ENCODE measurements around the gene IL17RD. TPM values are rescaled to one million over a fixed set of nuclear protein-coding genes. Genes with fewer than 3 reads are reported as not detected.
A peak's percentile ranks its signal among the peaks of the same experiment; 100 is the strongest.

The IL17RD gene
- total RNA-seq, 1 donor from 2014 or later = 17.2 TPM

GRCh38 chr3:57155310-57155643, 9.9 kb downstream of the IL17RD start:
- intact Hi-C loops (cut with DNase I) = no loop called here
- no peaks in the 10 kb centered on the region for H3K27me3 ChIP-seq
- TF ChIP-seq POLR2AphosphoS5 (IDR thresholded peaks at IDR 0.05; ENCODE audit: insufficient read depth in 1 of 2, low read depth in 1 of 2) = no peak
- TF ChIP-seq, protein P1, sequence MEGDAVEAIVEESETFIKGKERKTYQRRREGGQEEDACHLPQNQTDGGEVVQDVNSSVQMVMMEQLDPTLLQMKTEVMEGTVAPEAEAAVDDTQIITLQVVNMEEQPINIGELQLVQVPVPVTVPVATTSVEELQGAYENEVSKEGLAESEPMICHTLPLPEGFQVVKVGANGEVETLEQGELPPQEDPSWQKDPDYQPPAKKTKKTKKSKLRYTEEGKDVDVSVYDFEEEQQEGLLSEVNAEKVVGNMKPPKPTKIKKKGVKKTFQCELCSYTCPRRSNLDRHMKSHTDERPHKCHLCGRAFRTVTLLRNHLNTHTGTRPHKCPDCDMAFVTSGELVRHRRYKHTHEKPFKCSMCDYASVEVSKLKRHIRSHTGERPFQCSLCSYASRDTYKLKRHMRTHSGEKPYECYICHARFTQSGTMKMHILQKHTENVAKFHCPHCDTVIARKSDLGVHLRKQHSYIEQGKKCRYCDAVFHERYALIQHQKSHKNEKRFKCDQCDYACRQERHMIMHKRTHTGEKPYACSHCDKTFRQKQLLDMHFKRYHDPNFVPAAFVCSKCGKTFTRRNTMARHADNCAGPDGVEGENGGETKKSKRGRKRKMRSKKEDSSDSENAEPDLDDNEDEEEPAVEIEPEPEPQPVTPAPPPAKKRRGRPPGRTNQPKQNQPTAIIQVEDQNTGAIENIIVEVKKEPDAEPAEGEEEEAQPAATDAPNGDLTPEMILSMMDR (IDR thresholded peaks at IDR 0.05) = no peak
- no peak for TF ChIP-seq POLR2A (IDR thresholded peaks at IDR 0.05)
- no peak for DNase-seq (ENCODE audit: extremely low spot score in 2 of 2)
- H3K4me1 ChIP-seq = peaks cover 41% of the 10 kb centered on the region
- no peaks in the 10 kb centered on the region for H3K36me3 ChIP-seq
- H3K4me3 ChIP-seq = no peak overlapping the region
- H3K9me3 ChIP-seq = no peaks in the 10 kb centered on the region
- H3K27ac ChIP-seq = no peak overlapping the region

DNA sequence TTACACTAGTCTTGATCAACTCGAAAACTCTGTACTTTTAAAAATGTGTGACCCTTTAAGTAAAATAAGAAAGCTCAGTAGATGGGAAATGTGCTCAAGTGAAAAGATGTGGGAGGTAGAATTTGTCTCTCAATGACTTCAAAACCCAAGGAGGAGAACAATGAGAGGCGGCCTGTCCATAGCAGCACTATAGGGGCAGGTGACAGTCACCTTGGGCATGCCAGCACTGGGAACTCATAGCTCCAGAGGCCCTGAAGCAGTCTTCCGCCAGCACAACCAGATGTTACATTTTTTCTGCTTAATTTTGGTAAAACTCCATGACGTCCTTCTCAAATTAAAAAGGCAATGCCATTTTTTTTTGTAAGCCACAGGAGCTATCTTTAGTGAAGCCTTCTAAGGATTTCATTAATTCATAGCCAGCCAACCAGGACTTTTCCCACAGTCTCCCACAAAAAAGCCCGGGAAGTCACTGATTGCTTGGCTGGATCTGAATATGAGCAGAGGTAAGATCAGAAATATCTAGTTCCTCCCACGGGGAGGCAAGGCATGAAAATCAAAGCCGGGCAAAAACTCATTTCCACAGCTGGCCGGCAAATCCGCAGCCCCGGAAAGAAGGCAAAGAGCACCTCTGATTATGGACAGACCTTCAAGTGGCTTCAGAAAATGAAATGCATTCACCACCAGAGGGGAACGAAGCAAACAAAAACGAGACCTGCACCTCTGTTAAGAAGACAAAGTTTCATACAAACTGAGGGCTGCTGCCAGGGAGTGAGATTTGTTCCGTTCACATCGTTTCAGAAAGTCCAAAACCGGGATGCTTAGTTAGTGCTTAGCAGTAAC, 10.5 kb downstream of the IL17RD start:
- intact Hi-C loops (cut with DNase I) = no loop called here
- Histone ChIP-seq H3K9me3 (no peaks in the 10 kb centered on the region), H3K4me3 (no peak overlapping the region), H3K27me3 (no peaks in the 10 kb centered on the region), H3K36me3 (no peaks in the 10 kb centered on the region), H3K4me1 (peaks cover 41% of the 10 kb centered on the region), H3K27ac (no peak overlapping the region)
- DNase-seq (ENCODE audit: extremely low spot score in 2 of 2) = no peak
- TF ChIP-seq, protein P1 (IDR thresholded peaks at IDR 0.05) = no peak
- no peak for TF ChIP-seq POLR2AphosphoS5 (IDR thresholded peaks at IDR 0.05; ENCODE audit: insufficient read depth in 1 of 2, low read depth in 1 of 2)
- no peak for TF ChIP-seq POLR2A (IDR thresholded peaks at IDR 0.05)

GRCh38 chr3:57152151-57153143, 12.7 kb downstream of the IL17RD start:
- peak overlapping the region; percentile 46 for H3K27ac ChIP-seq
- H3K4me3 ChIP-seq = peak overlapping the region; percentile 1 to 36
- H3K4me1 ChIP-seq = peaks cover 20% of the 10 kb centered on the region
- intact Hi-C loops (cut with DNase I) = no loop called here
- H3K36me3 ChIP-seq = no peaks in the 10 kb centered on the region
- no peaks in the 10 kb centered on the region for H3K27me3 ChIP-seq
- no peak for TF ChIP-seq POLR2A (IDR thresholded peaks at IDR 0.05)
- TF ChIP-seq, protein P1 (IDR thresholded peaks at IDR 0.05) = no peak
- no peak for TF ChIP-seq POLR2AphosphoS5 (IDR thresholded peaks at IDR 0.05; ENCODE audit: insufficient read depth in 1 of 2, low read depth in 1 of 2)
- no peak for DNase-seq (ENCODE audit: extremely low spot score in 2 of 2)
- no peaks in the 10 kb centered on the region for H3K9me3 ChIP-seq

DNA sequence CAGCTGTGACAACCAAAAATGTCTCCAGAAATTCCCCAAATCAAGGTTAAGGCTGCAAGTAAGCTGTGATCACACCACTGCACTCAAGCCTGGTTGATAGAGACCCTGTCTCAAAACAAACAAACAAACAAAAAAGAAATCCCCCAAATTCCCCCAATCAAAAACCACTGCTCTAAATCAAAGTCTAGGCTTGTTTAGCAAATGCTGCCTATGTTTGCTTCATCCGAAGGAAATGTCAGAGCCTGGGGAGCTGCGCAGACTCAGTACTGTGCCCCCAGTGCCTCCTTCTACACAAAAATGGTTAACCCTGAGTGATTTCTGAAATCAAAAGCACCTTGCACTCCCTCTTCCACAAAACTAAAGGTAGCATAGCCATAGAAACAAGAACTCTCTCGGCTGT, 13.4 kb downstream of the IL17RD start:
- intact Hi-C loops (cut with DNase I) = no loop called here
- Histone ChIP-seq H3K4me3 (peak overlapping the region; percentile 1 to 36), H3K27ac (peak overlapping the region; percentile 46)

More for the DNA sequence above, 13.4 kb downstream of the IL17RD start:
- H3K9me3 ChIP-seq = no peaks in the 10 kb centered on the region
- no peaks in the 10 kb centered on the region for H3K36me3 ChIP-seq
- TF ChIP-seq POLR2AphosphoS5 (IDR thresholded peaks at IDR 0.05; ENCODE audit: insufficient read depth in 1 of 2, low read depth in 1 of 2) (no peak), POLR2A (IDR thresholded peaks at IDR 0.05) (no peak)
- TF ChIP-seq, protein P1 (IDR thresholded peaks at IDR 0.05) = no peak
- H3K27me3 ChIP-seq = no peaks in the 10 kb centered on the region
- H3K4me1 ChIP-seq = peaks cover 15% of the 10 kb centered on the region
- no peak for DNase-seq (ENCODE audit: extremely low spot score in 2 of 2)

Data from vagina (tissue), 2 donors.